HG02970 (cell line): ENCODE data around the gene TFF2.

Experiments
- ATAC-seq: cut with Tn5 transposase; IDR thresholded peaks from one replicate; pipeline ENCODE4 v1.9.1; 2021; ENCODE audit warnings: mild to moderate bottlenecking, moderate library complexity, moderate number of reproducible peaks; ENCODE audit not compliant: unreplicated experiment, low FRiP score

TFF2 gene

GRCh38 chr21:42367367-42368165, 16.8 kb upstream of the TFF2 start:
- ATAC-seq = no peak

- no peak for ATAC-seq
Measured at GRCh38 chr21:42366292-42367010, 15.7 kb upstream of the TFF2 start, which contains the start of gene TFF1. Gene TFF1 (minus strand): TSS chr21:42366535. CDS start chr21:42366495, 40 bp downstream.

- no peak for ATAC-seq
Measured at GRCh38 chr21:42365770-42366169, 15.0 kb upstream of the TFF2 start.

- ATAC-seq = no peak
Measured at GRCh38 chr21:42364304-42364865, 13.6 kb upstream of the TFF2 start.

GRCh38 chr21:42363312-42363711, 12.5 kb upstream of the TFF2 start:
- no peak for ATAC-seq

- ATAC-seq = no peak
Measured at GRCh38 chr21:42362700-42363099, 11.9 kb upstream of the TFF2 start.

- no peak for ATAC-seq
Measured at GRCh38 chr21:42362198-42362597, 11.4 kb upstream of the TFF2 start.

- no peak for ATAC-seq
Measured at GRCh38 chr21:42361286-42361685, 10.5 kb upstream of the TFF2 start.

- no peak for ATAC-seq
Measured at GRCh38 chr21:42360317-42360716, 9.5 kb upstream of the TFF2 start.

GRCh38 chr21:42358937-42359336, 8.1 kb upstream of the TFF2 start:
- ATAC-seq = no peak

- no peak for ATAC-seq
Measured at GRCh38 chr21:42358261-42358660, 7.5 kb upstream of the TFF2 start.

GRCh38 chr21:42357307-42357706, 6.5 kb upstream of the TFF2 start:
- ATAC-seq = no peak

GRCh38 chr21:42356650-42357049, 5.9 kb upstream of the TFF2 start:
- no peak for ATAC-seq

GRCh38 chr21:42356046-42356445, 5.3 kb upstream of the TFF2 start:
- no peak for ATAC-seq

- ATAC-seq = no peak
Measured at GRCh38 chr21:42353623-42354022, 2.8 kb upstream of the TFF2 start.

- no peak for ATAC-seq
Measured at GRCh38 chr21:42352441-42353095, 1.8 kb upstream of the TFF2 start.

- ATAC-seq = no peak
Measured at GRCh38 chr21:42351626-42352440, 1.0 kb upstream of the TFF2 start.

GRCh38 chr21:42350318-42350910, 380 bp downstream of the TFF2 start:
- ATAC-seq = no peak

- no peak for ATAC-seq
Measured at GRCh38 chr21:42349420-42350317, 1.1 kb downstream of the TFF2 start.
